HepG2 (cell line): ENCODE results near the gene SERHL2. TPM values are rescaled to one million over a fixed set of nuclear protein-coding genes. Genes with fewer than 3 reads are reported as not detected.

Experiments
- DMAP1 ChIP-seq: IDR thresholded peaks from 2 replicates; pipeline ENCODE4 v1.6.1; 2016
- HMG20B ChIP-seq: conservative IDR thresholded peaks from 2 replicates; pipeline ENCODE4 v1.6.1; 2016; ENCODE audit warnings: missing genetic modification reagents, missing compliant biosample characterization
- MBD4 ChIP-seq: IDR thresholded peaks from 2 replicates; pipeline ENCODE4 v1.6.1; 2012; ENCODE audit warnings: low read length, inconsistent platforms, borderline replicate concordance
- NFRKB ChIP-seq: fragments of 450-650 bp; IDR thresholded peaks from 2 replicates; pipeline ENCODE4 v1.6.1; 2017
- NRL ChIP-seq: sonication (generic); formaldehyde crosslinking; IDR thresholded peaks from 2 replicates; pipeline ENCODE4 v1.5.0; 2020; ENCODE audit warnings: missing genetic modification reagents, mild to moderate bottlenecking, moderate library complexity, borderline replicate concordance
- TBL1XR1 ChIP-seq: fragments of 150-350 bp; IDR thresholded peaks from 2 replicates; pipeline ENCODE4 v1.6.1; 2014; ENCODE audit warnings: borderline replicate concordance, low read length; ENCODE audit not compliant: partially characterized antibody
- THAP11 ChIP-seq: IDR thresholded peaks from 2 replicates; pipeline ENCODE4 v1.6.1; 2016; ENCODE audit warnings: missing biosample characterization, missing genetic modification reagents
- THAP9 ChIP-seq: sonication (generic); formaldehyde crosslinking; IDR thresholded peaks from 2 replicates; pipeline ENCODE4; 2020; ENCODE audit warnings: missing genetic modification reagents, mild to moderate bottlenecking, borderline replicate concordance
- YEATS2 ChIP-seq: sonication (generic); formaldehyde crosslinking; IDR thresholded peaks from 2 replicates; pipeline ENCODE4 v1.4.0; 2020; ENCODE audit warnings: missing genetic modification reagents, borderline replicate concordance
- ZIK1 ChIP-seq: sonication (generic); formaldehyde crosslinking; IDR thresholded peaks from 2 replicates; pipeline ENCODE4 v1.5.0; 2020; ENCODE audit warnings: mild to moderate bottlenecking, low read depth, missing genetic modification reagents, borderline replicate concordance
- ZNF235 ChIP-seq: sonication (generic); formaldehyde crosslinking; IDR thresholded peaks from 2 replicates; pipeline ENCODE4 v1.8.1; 2023; ENCODE audit warnings: mild to moderate bottlenecking, missing genetic modification reagents, borderline replicate concordance
- ZNF253 ChIP-seq: sonication (generic); formaldehyde crosslinking; IDR thresholded peaks from 2 replicates; pipeline ENCODE4 v1.8.0; 2022; ENCODE audit warnings: mild to moderate bottlenecking, missing genetic modification reagents, borderline replicate concordance
- ZNF562 ChIP-seq: sonication (generic); formaldehyde crosslinking; IDR thresholded peaks from 2 replicates; pipeline ENCODE4 v1.8.0; 2022; ENCODE audit warnings: missing genetic modification reagents, borderline replicate concordance
- ZNF597 ChIP-seq: sonication (generic); formaldehyde crosslinking; IDR thresholded peaks from 2 replicates; pipeline ENCODE4 v1.5.0; 2020; ENCODE audit warnings: missing genetic modification reagents
- ZNF883 ChIP-seq: sonication (generic); formaldehyde crosslinking; IDR thresholded peaks from 2 replicates; pipeline ENCODE4 v1.5.1; 2020; ENCODE audit warnings: mild to moderate bottlenecking, missing genetic modification reagents; ENCODE audit errors: not compliant biosample characterization
- ZNF891 ChIP-seq: sonication (generic); formaldehyde crosslinking; IDR thresholded peaks from 2 replicates; pipeline ENCODE4 v1.5.0; 2020; ENCODE audit warnings: mild to moderate bottlenecking, missing genetic modification reagents
- polyA plus RNA-seq, 8 experiments: library from polyadenylated mRNA; depleted of rRNA in 3 of 8; stranded (reverse) in 7 of 8; unstranded in 1 of 8; fragments of >200 nt; fragmentation: Illumina TruSeq in 4 of 8; extraction: Trizol in 4 of 8; gene quantifications; 2 replicates each; pipeline versions ENCODE4 v1.2.1 to v1.2.3, GENCODE V29; 2011 to 2016; ENCODE audit warnings: low read depth in 4 of 8, missing spikeins in 1 of 8, mixed read lengths in 1 of 8; ENCODE audit not compliant: insufficient read depth in 1 of 8
- total RNA-seq, 5 experiments: library from RNA; depleted of rRNA; stranded (reverse); fragments of >200 nt; fragmentation: Illumina TruSeq; extraction: Trizol; gene quantifications; 2 replicates each; pipeline ENCODE4 v1.2.3, GENCODE V29; 2016; ENCODE audit warnings: low read depth in 1 of 5

Gene SERHL2
- total and polyA plus RNA-seq, 2 of the 13 experiments (the other 11 are each of a cell fraction or from before 2014, with no cell fraction given): 1.0 to 1.8 TPM

GRCh38 chr22:42614312-42615091, 60.7 kb downstream of the SERHL2 start, which contains the start of gene POLDIP3 (continued):
- TF ChIP-seq ZNF597 (CRISPR knock-in tag) (no peak), ZNF253 (no peak), MBD4 (no peak), ZNF883 (CRISPR knock-in tag) (no peak), ZNF235 (CRISPR knock-in tag) (0 out of 2 replicates have a peak, but pooled peaks have one; percentile 1), ZIK1 (CRISPR knock-in tag) (no peak; the same call in none of the 2 replicates), ZNF891 (CRISPR knock-in tag) (peak; percentile 60; the same call in 1 of the 2 replicates), NFRKB (peak; percentile 60; the same call in 1 of the 2 replicates), THAP9 (peak; percentile 92), DMAP1 (peak; percentile 24), YEATS2 (peak; percentile 91), ZNF562 (CRISPR knock-in tag) (no peak), TBL1XR1 (peak; percentile 1), THAP11 (peak; percentile 95), NRL (CRISPR knock-in tag) (peak; percentile 17; the same call in 1 of the 2 replicates), HMG20B (CRISPR knock-in tag) (no peak)
